HFF-Myc (cell line): ENCODE measurements around the gene CYP27C1.
"Not testable (repeated sequence)": the region's sequence is repeated elsewhere in the genome, so short reads cannot be mapped to it uniquely, and the experiment has no call there.

ENCODE experiments used
- DNase-seq: peaks from one replicate; pipeline ENCODE4 v3.0.0-alpha.2; 2011; ENCODE audit warnings: low read depth; ENCODE audit errors: extremely low read depth
- H3K4me3 ChIP-seq: replicated peaks from 2 replicates; pipeline ENCODE4 v1.5.1; 2011; ENCODE audit warnings: low read depth, mild to moderate bottlenecking, control low read depth, low read length
- CTCF ChIP-seq: IDR thresholded peaks from 2 replicates; pipeline ENCODE4 v1.5.1; 2012; ENCODE audit warnings: mild to moderate bottlenecking, low read depth, low read length, control low read depth; ENCODE audit errors: missing control alignments

CYP27C1 gene

GRCh38 chr2:127254386-127254981 is 34.4 kb upstream of the CYP27C1 start:
- DNase-seq, result peak; percentile 9
- no peak for TF ChIP-seq CTCF

GRCh38 chr2:127241184-127241583 is 21.1 kb upstream of the CYP27C1 start:
- DNase-seq, result not testable (repeated sequence)

More at GRCh38 chr2:127254386-127254981, 34.4 kb upstream of the CYP27C1 start:
- H3K4me3 ChIP-seq, result no peak overlapping the region

GRCh38 chr2:127239395-127239794 is 19.3 kb upstream of the CYP27C1 start:
- no peak overlapping the region for H3K4me3 ChIP-seq
- DNase-seq, result no peak
- TF ChIP-seq CTCF, result no peak

More at GRCh38 chr2:127241184-127241583, 21.1 kb upstream of the CYP27C1 start:
- not testable (repeated sequence) for H3K4me3 ChIP-seq

GRCh38 chr2:127237768-127238167 is 17.7 kb upstream of the CYP27C1 start:
- DNase-seq, H3K4me3 ChIP-seq: not testable (repeated sequence)

- no peak overlapping the region for H3K4me3 ChIP-seq
- no peak for DNase-seq
- no peak for TF ChIP-seq CTCF
Observed at GRCh38 chr2:127235082-127235702, 15.1 kb upstream of the CYP27C1 start.

GRCh38 chr2:127233710-127234109 is 13.6 kb upstream of the CYP27C1 start:
- no peak overlapping the region for H3K4me3 ChIP-seq
- no peak for DNase-seq
- no peak for TF ChIP-seq CTCF

- no peak for TF ChIP-seq CTCF
- H3K4me3 ChIP-seq, result no peak overlapping the region
- DNase-seq, result no peak
Observed at GRCh38 chr2:127231130-127231865, 11.2 kb upstream of the CYP27C1 start.

GRCh38 chr2:127229555-127229954 is 9.5 kb upstream of the CYP27C1 start:
- DNase-seq, result no peak
- no peak for TF ChIP-seq CTCF
- no peak overlapping the region for H3K4me3 ChIP-seq
